Ishikawa (cell line): ENCODE measurements around the gene ADA.

Source experiments
- RAD21 ChIP-seq: IDR thresholded peaks from 2 replicates; pipeline ENCODE4 v1.6.1; 2012; ENCODE audit warnings: low read depth
- TAF1 ChIP-seq: IDR thresholded peaks from 2 replicates; pipeline ENCODE4 v1.6.1; 2012; ENCODE audit warnings: low read depth, mild to moderate bottlenecking
- TCF12 ChIP-seq: IDR thresholded peaks from 2 replicates; pipeline ENCODE4 v1.6.1; 2012; ENCODE audit warnings: low read depth
- YY1 ChIP-seq: IDR thresholded peaks from 2 replicates; pipeline ENCODE4 v1.6.1; 2012; ENCODE audit warnings: low read depth

- no peak for TF ChIP-seq TAF1
- TF ChIP-seq RAD21, result no peak
- TF ChIP-seq YY1, result no peak
- TF ChIP-seq TCF12, result no peak
Observed at GRCh38 chr20:44637522-44638372, 13.8 kb downstream of the ADA start.
